ENCODE data around the gene KIRREL3.

The KIRREL3 gene

DNA sequence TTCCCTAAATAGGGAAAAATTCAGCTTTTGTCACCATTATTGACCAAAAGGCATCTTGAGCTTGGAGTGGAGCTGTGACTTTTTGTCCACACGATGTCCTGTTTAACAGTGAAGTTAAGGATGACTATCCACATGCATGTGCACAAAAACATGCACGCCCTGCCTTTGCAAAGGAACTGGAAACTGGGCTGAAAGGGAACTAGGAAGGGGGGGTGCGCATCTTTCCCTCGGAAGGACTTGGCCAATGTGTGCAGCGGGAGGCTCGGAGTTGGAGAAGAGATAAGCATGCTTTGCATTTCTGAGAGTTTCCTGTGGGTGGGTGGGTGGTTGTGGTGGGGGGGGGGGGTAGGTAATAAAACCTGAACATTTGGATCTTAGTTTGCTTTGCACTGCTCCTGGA lies 411 bp upstream of the KIRREL3 start:
- TF ChIP-seq, protein P1, sequence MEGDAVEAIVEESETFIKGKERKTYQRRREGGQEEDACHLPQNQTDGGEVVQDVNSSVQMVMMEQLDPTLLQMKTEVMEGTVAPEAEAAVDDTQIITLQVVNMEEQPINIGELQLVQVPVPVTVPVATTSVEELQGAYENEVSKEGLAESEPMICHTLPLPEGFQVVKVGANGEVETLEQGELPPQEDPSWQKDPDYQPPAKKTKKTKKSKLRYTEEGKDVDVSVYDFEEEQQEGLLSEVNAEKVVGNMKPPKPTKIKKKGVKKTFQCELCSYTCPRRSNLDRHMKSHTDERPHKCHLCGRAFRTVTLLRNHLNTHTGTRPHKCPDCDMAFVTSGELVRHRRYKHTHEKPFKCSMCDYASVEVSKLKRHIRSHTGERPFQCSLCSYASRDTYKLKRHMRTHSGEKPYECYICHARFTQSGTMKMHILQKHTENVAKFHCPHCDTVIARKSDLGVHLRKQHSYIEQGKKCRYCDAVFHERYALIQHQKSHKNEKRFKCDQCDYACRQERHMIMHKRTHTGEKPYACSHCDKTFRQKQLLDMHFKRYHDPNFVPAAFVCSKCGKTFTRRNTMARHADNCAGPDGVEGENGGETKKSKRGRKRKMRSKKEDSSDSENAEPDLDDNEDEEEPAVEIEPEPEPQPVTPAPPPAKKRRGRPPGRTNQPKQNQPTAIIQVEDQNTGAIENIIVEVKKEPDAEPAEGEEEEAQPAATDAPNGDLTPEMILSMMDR (IDR thresholded peaks at IDR 0.05; ENCODE audit: low read depth, low read length, missing control alignments): no peak
- DNase-seq (ENCODE audit: low read depth): no peak
- no peak overlapping the region for H3K4me3 ChIP-seq (ENCODE audit: low read depth, low read length)

DNA sequence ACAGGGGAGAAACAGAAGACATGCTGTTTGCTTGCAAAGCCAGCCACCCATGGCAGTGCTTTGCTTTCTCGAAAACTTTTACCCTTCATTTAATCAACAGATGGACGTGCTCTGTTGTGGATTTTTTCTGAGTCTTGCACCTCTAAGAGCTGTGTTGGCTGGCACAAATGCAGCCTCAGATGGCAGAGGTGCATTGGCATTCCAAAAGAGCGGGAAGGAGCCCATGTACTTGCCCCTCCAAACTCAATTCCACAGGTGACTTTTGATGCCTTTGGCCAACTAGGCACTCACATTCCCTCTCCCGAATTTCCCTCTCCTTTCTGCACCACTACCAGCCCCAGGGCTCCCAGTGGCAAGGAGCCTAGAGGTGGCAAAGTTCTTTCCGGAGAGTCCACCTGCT lies 1.2 kb downstream of the KIRREL3 start:
- H3K4me3 ChIP-seq (ENCODE audit: low read depth, low read length): no peak overlapping the region
- DNase-seq (ENCODE audit: low read depth): no peak
- TF ChIP-seq, protein P1 (IDR thresholded peaks at IDR 0.05; ENCODE audit: low read depth, low read length, missing control alignments): no peak

DNA sequence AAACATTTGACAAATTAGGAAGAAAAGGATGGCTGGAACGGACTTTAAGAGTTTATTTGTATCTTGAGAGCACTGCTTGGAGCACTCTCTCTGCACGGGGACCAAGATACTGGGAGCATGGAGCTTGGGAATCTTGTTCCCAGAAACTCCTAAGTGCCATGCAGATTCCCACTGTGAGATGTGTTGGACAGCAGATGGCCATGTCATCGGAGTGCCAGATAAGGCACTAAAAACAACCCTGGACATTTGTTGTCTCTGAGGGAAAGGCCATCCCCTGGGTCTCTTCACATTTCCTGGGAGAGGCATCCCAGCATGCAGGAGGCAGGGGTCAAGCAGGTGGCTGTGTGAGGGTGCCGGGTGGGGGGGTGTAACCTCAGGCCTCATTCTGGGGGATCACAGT lies 2.9 kb downstream of the KIRREL3 start:
- TF ChIP-seq, protein P1 (IDR thresholded peaks at IDR 0.05; ENCODE audit: low read depth, low read length, missing control alignments): no peak
- no peak overlapping the region for H3K4me3 ChIP-seq (ENCODE audit: low read depth, low read length)
- no peak for DNase-seq (ENCODE audit: low read depth)

DNA sequence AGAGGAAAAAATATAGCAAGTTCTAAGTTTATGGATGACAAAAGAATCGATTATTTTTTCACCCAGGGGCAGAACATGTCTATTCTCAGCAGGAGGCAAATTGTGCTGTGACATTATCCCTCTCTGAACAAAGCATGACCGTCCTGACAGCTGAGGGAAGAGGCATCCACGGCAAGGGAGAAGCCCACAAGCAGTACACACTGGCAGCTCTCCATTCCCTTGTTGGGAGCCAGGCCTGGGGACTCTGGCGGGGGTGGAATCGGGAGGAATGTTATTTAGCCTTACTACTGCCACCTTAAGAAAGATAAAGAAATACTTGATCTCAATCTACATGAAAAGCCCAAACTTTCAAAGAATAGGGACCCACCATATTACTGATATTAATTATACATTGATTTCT lies 3.4 kb downstream of the KIRREL3 start:
- TF ChIP-seq, protein P1 (IDR thresholded peaks at IDR 0.05; ENCODE audit: low read depth, low read length, missing control alignments): no peak
- DNase-seq (ENCODE audit: low read depth): no peak
- H3K4me3 ChIP-seq (ENCODE audit: low read depth, low read length): no peak overlapping the region

DNA sequence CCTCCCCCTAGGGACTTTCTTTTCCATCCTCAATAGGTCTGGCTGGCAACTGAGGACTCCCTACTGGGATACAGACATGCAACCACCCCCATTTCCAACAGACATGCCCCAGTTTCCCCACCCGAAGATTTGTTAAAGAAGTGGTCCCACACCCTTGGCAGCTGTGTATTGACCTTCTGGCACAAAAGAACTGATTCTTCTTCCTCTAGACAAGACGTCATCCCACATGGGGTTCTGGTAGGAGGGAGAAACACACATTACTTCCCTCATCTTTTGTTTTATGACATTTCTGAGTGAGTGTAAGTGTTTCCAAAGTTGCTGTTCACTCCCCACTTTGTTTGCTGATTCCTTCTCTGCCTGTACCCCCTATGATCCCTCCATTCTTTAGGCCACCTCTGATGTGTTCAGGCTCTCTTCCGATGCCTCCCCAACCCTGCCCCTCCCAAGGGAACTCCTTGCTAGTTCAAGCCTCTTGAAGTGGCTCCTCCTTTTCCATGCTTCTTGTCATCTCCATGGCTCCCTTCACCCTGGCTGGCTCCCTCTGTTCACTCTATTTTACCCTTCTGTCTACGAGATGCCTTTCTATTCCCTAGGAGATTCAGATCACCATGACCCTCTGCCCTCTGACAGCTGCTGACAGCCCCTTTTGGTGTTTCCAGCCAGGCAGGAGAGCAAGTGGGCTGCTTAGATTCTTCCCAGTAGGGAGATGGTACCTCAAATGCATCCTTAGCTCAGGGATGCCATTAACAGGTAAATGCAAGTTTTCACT lies 4.3 kb downstream of the KIRREL3 start:
- H3K4me3 ChIP-seq (ENCODE audit: low read depth, low read length): no peak overlapping the region
- TF ChIP-seq, protein P1 (IDR thresholded peaks at IDR 0.05; ENCODE audit: low read depth, low read length, missing control alignments): no peak
- DNase-seq (ENCODE audit: low read depth): no peak

DNA sequence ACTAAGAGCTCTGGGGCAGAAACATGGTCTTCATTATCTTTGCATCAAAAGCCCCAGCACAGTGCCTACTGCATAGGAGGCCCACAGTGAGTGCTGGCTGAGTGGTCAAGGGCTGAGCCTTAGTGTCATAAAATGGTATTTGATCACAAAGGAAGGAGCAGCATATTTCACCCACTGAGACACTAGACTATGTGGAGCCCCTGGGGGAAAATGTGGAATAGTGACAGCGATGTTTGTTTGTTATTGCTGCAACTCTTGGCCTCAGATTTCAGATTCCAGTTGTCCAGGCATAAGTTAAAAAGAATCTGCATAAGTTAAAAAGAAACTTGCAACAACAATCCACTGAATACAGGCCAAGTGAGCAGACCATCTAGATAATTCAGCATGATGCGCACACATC lies 7.0 kb downstream of the KIRREL3 start:
- no peak for DNase-seq (ENCODE audit: low read depth)
- H3K4me3 ChIP-seq (ENCODE audit: low read depth, low read length): no peak overlapping the region
- TF ChIP-seq, protein P1 (IDR thresholded peaks at IDR 0.05; ENCODE audit: low read depth, low read length, missing control alignments): no peak

DNA sequence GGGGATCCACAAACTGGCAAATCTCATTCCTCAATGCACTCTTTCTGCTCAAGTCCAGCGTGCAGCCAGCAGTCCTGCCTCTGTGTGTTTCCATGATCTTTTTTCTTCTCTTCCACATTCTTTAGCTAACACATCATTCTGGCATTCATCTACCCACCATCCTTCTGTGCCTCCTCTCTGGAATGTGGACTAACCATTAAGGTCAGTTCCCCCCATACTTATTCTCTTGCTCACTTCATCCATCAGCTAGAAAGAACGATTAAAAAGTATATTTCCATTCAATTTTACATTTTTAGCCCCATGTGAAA lies 7.8 kb downstream of the KIRREL3 start:
- TF ChIP-seq, protein P1 (IDR thresholded peaks at IDR 0.05; ENCODE audit: low read depth, low read length, missing control alignments): no peak
- H3K4me3 ChIP-seq (ENCODE audit: low read depth, low read length): no peak overlapping the region
- no peak for DNase-seq (ENCODE audit: low read depth)
